MM.1S (cell line): ENCODE measurements around the gene ENKD1.

Source experiments
- DNase-seq: peaks from one replicate; pipeline ENCODE4 v3.0.0-alpha.2; 2015
- H2AFZ ChIP-seq: fragments of 300-600 bp; sonication (generic); 2 replicates; pipeline ENCODE4 v1.6.0; 2016; ENCODE audit warnings: antibody characterized with exemption, low read length
- H3F3A ChIP-seq: fragments of 300-600 bp; sonication (generic); 2 replicates; pipeline ENCODE4 v1.6.1; 2016; ENCODE audit warnings: mild to moderate bottlenecking, antibody characterized with exemption, low read length, moderate library complexity, mixed read lengths; ENCODE audit not compliant: insufficient read depth
- H3K27ac ChIP-seq: fragments of 300-600 bp; sonication (generic); 2 replicates; pipeline ENCODE4 v1.5.1; 2016; ENCODE audit warnings: mild to moderate bottlenecking, low read length
- H3K27me3 ChIP-seq: fragments of 300-600 bp; sonication (generic); replicated peaks from 2 replicates; pipeline ENCODE4 v1.6.0; 2016; ENCODE audit warnings: low read length; ENCODE audit not compliant: insufficient read depth
- H3K36me3 ChIP-seq: fragments of 300-600 bp; sonication (generic); replicated peaks from 2 replicates; pipeline ENCODE4 v1.6.1; 2016; ENCODE audit warnings: mild to moderate bottlenecking, low read length, mixed read lengths; ENCODE audit not compliant: insufficient read depth
- H3K4me1 ChIP-seq: fragments of 300-600 bp; sonication (generic); 2 replicates; pipeline ENCODE4 v1.6.1; 2016; ENCODE audit warnings: low read length, mixed read lengths
- H3K4me2 ChIP-seq: fragments of 300-600 bp; sonication (generic); 2 replicates; pipeline ENCODE4 v1.6.0; 2016; ENCODE audit warnings: low read depth, low read length
- H3K4me3 ChIP-seq: fragments of 300-600 bp; sonication (generic); 2 replicates; pipeline ENCODE4 v1.5.1; 2016; ENCODE audit warnings: low read length, mixed read lengths
- H3K79me2 ChIP-seq: fragments of 300-600 bp; sonication (generic); 2 replicates; pipeline ENCODE4 v1.6.1; 2016; ENCODE audit warnings: mixed run types, low read length, mixed read lengths
- H3K9ac ChIP-seq: fragments of 300-600 bp; sonication (generic); 2 replicates; pipeline ENCODE4 v1.6.1; 2016; ENCODE audit warnings: low read length, mixed read lengths
- H3K9me2 ChIP-seq: fragments of 300-600 bp; sonication (generic); replicated peaks from 2 replicates; pipeline ENCODE4 v1.6.1; 2016; ENCODE audit warnings: mild to moderate bottlenecking, low read length, mixed read lengths; ENCODE audit not compliant: insufficient read depth
- H3K9me3 ChIP-seq: fragments of 300-600 bp; sonication (generic); replicated peaks from 2 replicates; pipeline ENCODE4 v1.6.1; 2016; ENCODE audit warnings: mild to moderate bottlenecking, low read length, mixed read lengths; ENCODE audit not compliant: insufficient read depth
- H4K20me1 ChIP-seq: fragments of 300-600 bp; sonication (generic); 2 replicates; pipeline ENCODE4 v1.6.1; 2016; ENCODE audit warnings: mild to moderate bottlenecking, low read length, moderate library complexity, mixed read lengths; ENCODE audit not compliant: insufficient read depth
- EZH2 ChIP-seq: fragments of 300-600 bp; sonication (generic); optimal IDR thresholded peaks from 2 replicates; pipeline ENCODE3; 2017; ENCODE audit warnings: low read depth, mild to moderate bottlenecking, antibody characterized with exemption, low read length, mixed read lengths
- EZH2phosphoT487 ChIP-seq: fragments of 300-600 bp; sonication (generic); IDR thresholded peaks from 2 replicates; pipeline ENCODE4 v1.6.1; 2018; ENCODE audit warnings: antibody characterized with exemption, low read length
- TF ChIP-seq, protein P1 (sequence below): fragments of 300-600 bp; sonication (generic); IDR thresholded peaks from 2 replicates; pipeline ENCODE4 v1.5.1; 2016; ENCODE audit warnings: antibody characterized with exemption, low read length, mixed read lengths

Gene ENKD1

DNA sequence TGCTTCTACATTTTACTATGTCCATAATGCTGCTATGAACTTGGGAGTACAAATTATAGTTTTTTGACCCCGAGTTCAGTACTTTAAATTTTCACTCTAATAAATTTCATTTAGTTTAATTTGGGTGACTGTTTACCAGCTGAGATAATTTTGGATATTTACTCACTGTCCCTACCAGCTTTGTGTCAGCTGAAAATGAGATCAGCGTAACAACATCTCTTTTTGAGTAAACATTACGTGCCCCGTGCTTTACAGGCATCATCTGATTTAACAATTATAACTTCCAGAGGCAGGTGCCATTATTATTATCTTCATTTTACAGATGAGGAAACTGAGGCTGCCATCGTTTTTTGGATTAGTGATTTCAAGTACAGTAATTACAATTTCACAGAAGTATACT, 37.6 kb upstream of the ENKD1 start:
- Histone ChIP-seq H3K79me2 (peaks cover 28% of the 10 kb centered on the region), H3K4me2 (no peak overlapping the region), H3K27ac (no peak overlapping the region), H3K9me2 (no peaks in the 10 kb centered on the region), H3K9me3 (no peaks in the 10 kb centered on the region), H3K4me1 (no peaks in the 10 kb centered on the region), H2AFZ (no peak overlapping the region), H4K20me1 (no peaks in the 10 kb centered on the region), H3K4me3 (no peak overlapping the region), H3K36me3 (no peaks in the 10 kb centered on the region; the same call in 1 of the 2 replicates), H3K9ac (no peak overlapping the region), H3F3A (no peaks in the 10 kb centered on the region), H3K27me3 (no peaks in the 10 kb centered on the region)
- TF ChIP-seq, protein P1, sequence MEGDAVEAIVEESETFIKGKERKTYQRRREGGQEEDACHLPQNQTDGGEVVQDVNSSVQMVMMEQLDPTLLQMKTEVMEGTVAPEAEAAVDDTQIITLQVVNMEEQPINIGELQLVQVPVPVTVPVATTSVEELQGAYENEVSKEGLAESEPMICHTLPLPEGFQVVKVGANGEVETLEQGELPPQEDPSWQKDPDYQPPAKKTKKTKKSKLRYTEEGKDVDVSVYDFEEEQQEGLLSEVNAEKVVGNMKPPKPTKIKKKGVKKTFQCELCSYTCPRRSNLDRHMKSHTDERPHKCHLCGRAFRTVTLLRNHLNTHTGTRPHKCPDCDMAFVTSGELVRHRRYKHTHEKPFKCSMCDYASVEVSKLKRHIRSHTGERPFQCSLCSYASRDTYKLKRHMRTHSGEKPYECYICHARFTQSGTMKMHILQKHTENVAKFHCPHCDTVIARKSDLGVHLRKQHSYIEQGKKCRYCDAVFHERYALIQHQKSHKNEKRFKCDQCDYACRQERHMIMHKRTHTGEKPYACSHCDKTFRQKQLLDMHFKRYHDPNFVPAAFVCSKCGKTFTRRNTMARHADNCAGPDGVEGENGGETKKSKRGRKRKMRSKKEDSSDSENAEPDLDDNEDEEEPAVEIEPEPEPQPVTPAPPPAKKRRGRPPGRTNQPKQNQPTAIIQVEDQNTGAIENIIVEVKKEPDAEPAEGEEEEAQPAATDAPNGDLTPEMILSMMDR, result no peak
- TF ChIP-seq EZH2phosphoT487 (no peak), EZH2 (no peak)
- DNase-seq, result no peak

DNA sequence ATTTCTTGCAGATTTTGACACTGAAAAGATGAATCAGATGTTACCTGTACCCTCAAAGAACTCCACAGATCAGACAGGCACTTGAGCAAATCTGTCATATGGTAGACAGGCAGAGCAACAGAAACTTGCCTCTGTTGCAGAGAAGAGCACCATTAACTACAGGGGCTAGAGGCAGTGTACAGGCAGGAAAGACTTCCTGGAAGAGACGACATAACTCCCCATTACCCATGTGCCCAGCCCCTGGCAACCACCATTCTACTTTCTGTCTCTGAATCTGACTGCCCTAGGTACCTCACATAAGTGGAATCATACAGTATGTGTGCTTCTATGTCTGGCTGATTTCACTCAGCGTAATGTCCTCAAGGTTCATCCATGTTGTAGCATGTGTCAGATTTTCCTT, 37.1 kb upstream of the ENKD1 start:
- TF ChIP-seq EZH2phosphoT487, result no peak
- TF ChIP-seq, protein P1, result no peak
- TF ChIP-seq EZH2, result no peak
- Histone ChIP-seq H4K20me1 (no peaks in the 10 kb centered on the region), H3K79me2 (peaks cover 25% of the 10 kb centered on the region), H3K9me3 (no peaks in the 10 kb centered on the region), H3K9ac (no peak overlapping the region), H3K9me2 (no peaks in the 10 kb centered on the region), H3K36me3 (no peaks in the 10 kb centered on the region; the same call in 1 of the 2 replicates), H3K4me2 (no peak overlapping the region), H3K4me3 (no peak overlapping the region), H3K27me3 (no peaks in the 10 kb centered on the region), H3K4me1 (no peaks in the 10 kb centered on the region), H2AFZ (no peak overlapping the region), H3F3A (no peaks in the 10 kb centered on the region), H3K27ac (no peak overlapping the region)
- no peak for DNase-seq

DNA sequence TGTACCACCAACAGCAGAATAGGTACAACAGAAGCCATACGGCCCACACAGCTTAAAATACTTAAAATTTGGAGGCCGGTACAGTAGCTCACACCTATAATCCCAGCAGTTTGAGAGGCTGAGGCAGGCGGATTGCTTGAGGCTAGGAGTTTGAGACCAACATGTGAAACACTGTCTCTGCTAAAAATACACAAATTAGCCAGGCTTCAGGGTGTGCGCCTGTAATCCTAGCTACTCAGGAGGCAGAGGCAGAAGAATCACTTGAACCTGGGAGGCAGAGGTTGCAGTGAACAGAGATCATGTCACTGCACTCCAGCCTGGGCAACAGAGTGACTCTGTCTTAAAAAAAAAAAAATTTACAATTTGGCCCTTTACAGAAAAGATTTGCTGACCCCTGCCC, 35.6 kb upstream of the ENKD1 start:
- H3K36me3 ChIP-seq, result no peaks in the 10 kb centered on the region; the same call in 1 of the 2 replicates
- H3F3A ChIP-seq, result no peaks in the 10 kb centered on the region
- H3K9ac ChIP-seq, result no peak overlapping the region
- H4K20me1 ChIP-seq, result no peaks in the 10 kb centered on the region
- no peak overlapping the region for H3K27ac ChIP-seq
- H3K9me2 ChIP-seq, result no peaks in the 10 kb centered on the region
- H3K9me3 ChIP-seq, result no peaks in the 10 kb centered on the region
- H3K27me3 ChIP-seq, result no peaks in the 10 kb centered on the region
- no peak for TF ChIP-seq EZH2phosphoT487
- TF ChIP-seq, protein P1, result no peak
- no peak for TF ChIP-seq EZH2
- no peaks in the 10 kb centered on the region for H3K4me1 ChIP-seq
- no peak overlapping the region for H3K4me2 ChIP-seq
- H2AFZ ChIP-seq, result no peak overlapping the region
- H3K4me3 ChIP-seq, result no peak overlapping the region
- H3K79me2 ChIP-seq, result peaks cover 16% of the 10 kb centered on the region
- no peak for DNase-seq
